PC-3 (cell line): ENCODE data around the gene PCAT7. TPM values are rescaled to one million over a fixed set of nuclear protein-coding genes. Genes with fewer than 3 reads are reported as not detected.
"Not testable (repeated sequence)": the region's sequence is repeated elsewhere in the genome, so short reads cannot be mapped to it uniquely, and the experiment has no call there.

Experiments
- ATAC-seq: fragments of 200-7000 bp; cut with Tn5 transposase; 2 replicates; pipeline ENCODE4 v1.9.1; 2020; ENCODE audit warnings: mild to moderate bottlenecking, moderate library complexity
- BruUV-seq: library from RNA; stranded (reverse); fragments of 400-500 nt; replicated peaks from 2 replicates; lab custom pipeline; 2021; lab: Mats Ljungman, UMichigan
- CTCF ChIA-PET: fragments of 300-600 bp; sonication (Branson Sonifier 250); formaldehyde crosslinking; loops from one replicate; lab custom pipeline; 2022; ENCODE audit warnings: antibody characterized with exemption; lab: Charles Lee
- POLR2A ChIA-PET: fragments of 300-600 bp; sonication (Branson Sonifier 250); formaldehyde crosslinking; loops from one replicate; lab custom pipeline; 2022; ENCODE audit warnings: antibody characterized with exemption; ENCODE audit not compliant: unreplicated experiment; lab: Charles Lee
- DNase-seq: peaks from one replicate; pipeline ENCODE4 v3.0.0-alpha.2; 2015
- H2AFZ ChIP-seq: fragments of 300-600 bp; sonication (generic); 2 replicates; pipeline ENCODE4 v1.6.0; 2016; ENCODE audit warnings: antibody characterized with exemption, low read length
- H3F3A ChIP-seq: fragments of 300-600 bp; sonication (generic); one replicate; pipeline ENCODE4 v1.6.0; 2017; ENCODE audit warnings: antibody characterized with exemption, low read length, control low read depth, mild to moderate bottlenecking; ENCODE audit not compliant: unreplicated experiment
- H3K27ac ChIP-seq: fragments of 300-600 bp; sonication (generic); 2 replicates; pipeline ENCODE4 v1.5.1; 2016; ENCODE audit warnings: mild to moderate bottlenecking, low read length
- H3K27me3 ChIP-seq: fragments of 300-600 bp; sonication (generic); 2 replicates; pipeline ENCODE4 v1.6.1; 2016; ENCODE audit warnings: low read length, mixed read lengths
- H3K36me3 ChIP-seq: fragments of 300-600 bp; sonication (generic); 2 replicates; pipeline ENCODE4 v1.6.1; 2016; ENCODE audit warnings: low read depth, mixed run types, low read length, mixed read lengths
- H3K4me1 ChIP-seq: fragments of 300-600 bp; sonication (generic); 2 replicates; pipeline ENCODE4 v1.5.1; 2016; ENCODE audit warnings: low read length; ENCODE audit not compliant: insufficient read depth
- H3K4me2 ChIP-seq: fragments of 300-600 bp; sonication (generic); 2 replicates; pipeline ENCODE4 v1.6.0; 2016; ENCODE audit warnings: low read length
- H3K4me3 ChIP-seq: fragments of 300-600 bp; sonication (generic); 2 replicates; pipeline ENCODE4 v1.5.1; 2016; ENCODE audit warnings: mild to moderate bottlenecking, low read length, mixed read lengths
- H3K79me2 ChIP-seq: fragments of 300-600 bp; sonication (generic); 2 replicates; pipeline ENCODE4 v1.6.1; 2017; ENCODE audit warnings: low read length, mixed read lengths
- H3K9ac ChIP-seq: fragments of 300-600 bp; sonication (generic); 2 replicates; pipeline ENCODE4 v1.6.0; 2016; ENCODE audit warnings: mild to moderate bottlenecking, low read length
- H3K9me2 ChIP-seq: fragments of 300-600 bp; sonication (generic); replicated peaks from 2 replicates; pipeline ENCODE4 v1.6.1; 2016; ENCODE audit warnings: mixed run types, low read length, mixed read lengths
- H3K9me3 ChIP-seq: fragments of 300-600 bp; sonication (generic); 2 replicates; pipeline ENCODE4 v1.6.1; 2016; ENCODE audit warnings: low read length, mixed read lengths
- H4K20me1 ChIP-seq: fragments of 300-600 bp; sonication (generic); 2 replicates; pipeline ENCODE4 v1.6.1; 2016; ENCODE audit warnings: low read length, mixed read lengths
- EZH2 ChIP-seq: fragments of 300-600 bp; sonication (generic); IDR thresholded peaks from one replicate; pipeline ENCODE4 v1.6.1; 2017; ENCODE audit warnings: antibody characterized with exemption, mild to moderate bottlenecking, low read length; ENCODE audit not compliant: unreplicated experiment
- EZH2phosphoT487 ChIP-seq: fragments of 300-600 bp; sonication (generic); IDR thresholded peaks from 2 replicates; pipeline ENCODE4 v1.6.1; 2018; ENCODE audit warnings: mild to moderate bottlenecking, antibody characterized with exemption, low read length, borderline replicate concordance
- intact Hi-C: fragments of 100-400 bp; cut with micrococcal nuclease; formaldehyde crosslinking; loops from 2 replicates; pipeline ENCODE4 v1.9.0; 2023
- total RNA-seq: library from RNA; depleted of rRNA; stranded (reverse); fragments of >200 nt; gene quantifications from 2 replicates; pipeline ENCODE4 v1.2.3, GENCODE V29; 2014
- TF ChIP-seq, protein P1 (sequence below): fragments of 300-600 bp; sonication (generic); conservative IDR thresholded peaks from 2 replicates; pipeline ENCODE4 v1.5.1; 2017; ENCODE audit warnings: antibody characterized with exemption, low read depth, mild to moderate bottlenecking, low read length

Gene PCAT7
- total RNA-seq, 1 experiment from 2014 or later, result 1.9 TPM

- Histone ChIP-seq H3K4me3 (no peak overlapping the region), H3K9me3 (no peaks in the 10 kb centered on the region), H4K20me1 (peaks cover 7% of the 10 kb centered on the region), H3K79me2 (peaks cover 26% of the 10 kb centered on the region), H2AFZ (no peak overlapping the region), H3K9ac (no peak overlapping the region), H3K36me3 (peaks cover 2% of the 10 kb centered on the region; the same call in 1 of the 2 replicates), H3F3A (no peaks in the 10 kb centered on the region), H3K4me1 (peaks cover 16% of the 10 kb centered on the region; the same call in 1 of the 2 replicates), H3K9me2 (no peaks in the 10 kb centered on the region), H3K4me2 (no peak overlapping the region), H3K27me3 (no peaks in the 10 kb centered on the region), H3K27ac (no peak overlapping the region)
- intact Hi-C loops, result loop anchor here (10.0 kb wide), 1 partner anchor 227 kb away; no protein-coding TSS in a partner anchor
- no TSS peak for BruUV-seq
- no peak for TF ChIP-seq EZH2
- TF ChIP-seq, protein P1, sequence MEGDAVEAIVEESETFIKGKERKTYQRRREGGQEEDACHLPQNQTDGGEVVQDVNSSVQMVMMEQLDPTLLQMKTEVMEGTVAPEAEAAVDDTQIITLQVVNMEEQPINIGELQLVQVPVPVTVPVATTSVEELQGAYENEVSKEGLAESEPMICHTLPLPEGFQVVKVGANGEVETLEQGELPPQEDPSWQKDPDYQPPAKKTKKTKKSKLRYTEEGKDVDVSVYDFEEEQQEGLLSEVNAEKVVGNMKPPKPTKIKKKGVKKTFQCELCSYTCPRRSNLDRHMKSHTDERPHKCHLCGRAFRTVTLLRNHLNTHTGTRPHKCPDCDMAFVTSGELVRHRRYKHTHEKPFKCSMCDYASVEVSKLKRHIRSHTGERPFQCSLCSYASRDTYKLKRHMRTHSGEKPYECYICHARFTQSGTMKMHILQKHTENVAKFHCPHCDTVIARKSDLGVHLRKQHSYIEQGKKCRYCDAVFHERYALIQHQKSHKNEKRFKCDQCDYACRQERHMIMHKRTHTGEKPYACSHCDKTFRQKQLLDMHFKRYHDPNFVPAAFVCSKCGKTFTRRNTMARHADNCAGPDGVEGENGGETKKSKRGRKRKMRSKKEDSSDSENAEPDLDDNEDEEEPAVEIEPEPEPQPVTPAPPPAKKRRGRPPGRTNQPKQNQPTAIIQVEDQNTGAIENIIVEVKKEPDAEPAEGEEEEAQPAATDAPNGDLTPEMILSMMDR, result no peak
- no peak for TF ChIP-seq EZH2phosphoT487
- POLR2A ChIA-PET, result no interaction called here
- CTCF ChIA-PET, result no interaction called here
- ATAC-seq (no peak), DNase-seq (no peak)
Observed at GRCh38 chr9:94557376-94557775, 2.5 kb downstream of the PCAT7 start.

DNA sequence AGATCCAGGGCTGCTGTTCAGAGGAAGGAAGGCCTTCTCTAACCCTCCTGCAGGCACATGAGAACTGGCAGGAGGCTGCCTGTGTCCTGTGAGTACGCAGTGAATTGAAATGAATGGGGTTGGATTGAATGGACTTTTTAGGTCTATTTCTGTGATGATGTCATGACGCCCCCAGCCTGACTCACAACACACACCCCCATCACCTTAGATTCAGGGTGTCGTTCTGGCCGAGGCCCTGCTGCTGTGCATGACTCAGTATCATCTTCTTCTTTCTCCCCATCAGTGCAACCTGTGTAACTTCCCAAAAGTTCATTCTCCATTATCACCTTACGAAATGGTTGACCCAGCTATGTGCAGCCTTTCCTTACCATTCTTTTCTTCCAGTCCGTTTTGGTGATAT is 5.4 kb downstream of the PCAT7 start:
- H2AFZ ChIP-seq, result no peak overlapping the region
- H3K9me2 ChIP-seq, result no peaks in the 10 kb centered on the region
- BruUV-seq, result no TSS peak
- no peaks in the 10 kb centered on the region for H3K36me3 ChIP-seq
- H4K20me1 ChIP-seq, result no peaks in the 10 kb centered on the region
- POLR2A ChIA-PET, result no interaction called here
- intact Hi-C loops, result no loop called here
- no peak for ATAC-seq
- no peak for DNase-seq
- no peak overlapping the region for H3K9ac ChIP-seq
- no peaks in the 10 kb centered on the region for H3F3A ChIP-seq
- H3K4me3 ChIP-seq, result no peak overlapping the region
- TF ChIP-seq EZH2phosphoT487, result no peak
- TF ChIP-seq EZH2, result no peak
- TF ChIP-seq, protein P1, result no peak
- H3K79me2 ChIP-seq, result 0 out of 2 replicates have a peak, but pooled peaks cover 1% of the 10 kb centered on the region
- H3K9me3 ChIP-seq, result no peaks in the 10 kb centered on the region
- CTCF ChIA-PET, result interaction anchor here (0.5 kb wide), 1 partner anchor 240 kb away, joined by 5 read pairs; no protein-coding TSS in a partner anchor
- no peak overlapping the region for H3K27ac ChIP-seq
- H3K27me3 ChIP-seq, result no peaks in the 10 kb centered on the region
- H3K4me2 ChIP-seq, result no peak overlapping the region
- peaks cover 6% of the 10 kb centered on the region; the same call in 1 of the 2 replicates for H3K4me1 ChIP-seq

- no peak for TF ChIP-seq EZH2phosphoT487
- TF ChIP-seq EZH2, result no peak
- TF ChIP-seq, protein P1, result peak; percentile 27; the same call in 1 of the 2 replicates
Observed at GRCh38 chr9:94563548-94563947, 8.7 kb downstream of the PCAT7 start.

DNA sequence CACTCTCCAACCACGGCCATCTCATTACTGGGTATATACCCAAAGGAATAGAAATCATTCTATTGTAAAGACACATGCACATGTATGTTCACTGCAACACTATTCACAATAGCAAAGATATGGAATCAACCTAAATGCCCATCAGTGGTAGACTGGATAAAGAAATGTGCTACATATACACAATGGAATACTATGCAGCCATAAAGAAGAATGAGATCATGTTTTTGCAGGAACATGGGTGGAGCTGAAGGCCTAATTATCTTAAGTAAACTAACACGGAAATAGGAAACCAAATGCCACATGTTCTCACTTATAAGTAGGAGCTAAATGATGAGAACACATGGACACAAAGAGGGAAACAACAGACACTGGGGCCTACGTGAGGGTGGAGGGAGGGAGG is 9.4 kb downstream of the PCAT7 start:
- BruUV-seq, H3K4me3 ChIP-seq, intact Hi-C loops, DNase-seq, ATAC-seq, H3K36me3 ChIP-seq, H3K27ac ChIP-seq, H2AFZ ChIP-seq, H3K9me3 ChIP-seq, H3K4me1 ChIP-seq, POLR2A ChIA-PET, H3K9ac ChIP-seq, H4K20me1 ChIP-seq, H3K9me2 ChIP-seq, H3K4me2 ChIP-seq, H3F3A ChIP-seq, CTCF ChIA-PET, H3K79me2 ChIP-seq, H3K27me3 ChIP-seq: not testable (repeated sequence)

More at GRCh38 chr9:94563548-94563947, 8.7 kb downstream of the PCAT7 start:
- Histone ChIP-seq H3K4me1 (no peaks in the 10 kb centered on the region), H3K4me2 (no peak overlapping the region), H3F3A (no peaks in the 10 kb centered on the region), H3K27me3 (no peaks in the 10 kb centered on the region), H3K4me3 (no peak overlapping the region), H3K79me2 (no peaks in the 10 kb centered on the region), H3K36me3 (no peaks in the 10 kb centered on the region), H3K9me2 (no peaks in the 10 kb centered on the region), H2AFZ (no peak overlapping the region), H4K20me1 (no peaks in the 10 kb centered on the region), H3K9ac (no peak overlapping the region), H3K27ac (no peak overlapping the region), H3K9me3 (no peaks in the 10 kb centered on the region)
- no TSS peak for BruUV-seq
- intact Hi-C loops, result no loop called here
- ATAC-seq (no peak), DNase-seq (no peak)
- ChIA-PET CTCF (interaction anchor here (0.7 kb wide), 1 partner anchor 83 kb away, joined by 5 read pairs; no protein-coding TSS in a partner anchor), POLR2A (no interaction called here)
